CD8-positive, alpha-beta memory T cell (primary cell): ENCODE data around the gene SANBR. TPM values are rescaled to one million over a fixed set of nuclear protein-coding genes. Genes with fewer than 3 reads are reported as not detected.

Source experiments
- CTCF ChIA-PET: fragments of 350-600 bp; sonication (Branson Sonifier 250); formaldehyde crosslinking; loops from one replicate; lab custom pipeline; 2021; ENCODE audit warnings: antibody characterized with exemption; lab: Charles Lee
- POLR2A ChIA-PET: fragments of 350-600 bp; sonication (Branson Sonifier 250); formaldehyde crosslinking; loops from one replicate; lab custom pipeline; 2021; ENCODE audit warnings: antibody characterized with exemption; lab: Charles Lee
- DNase-seq, 5 donors: peaks; one replicate each; pipeline versions ENCODE4 v3.0.0 to v3.0.0-alpha.2; 2020 to 2022; ENCODE audit warnings: mixed read lengths in 1 of 5
- H3K27ac ChIP-seq: one replicate; pipeline ENCODE4 v1.7.0; 2013; ENCODE audit warnings: low read depth, mild to moderate bottlenecking, low read length, moderate library complexity
- H3K27me3 ChIP-seq: 2 replicates; pipeline ENCODE4 v1.7.0; 2013; ENCODE audit warnings: low read length, mild to moderate bottlenecking; ENCODE audit not compliant: insufficient read depth, poor library complexity, severe bottlenecking
- H3K36me3 ChIP-seq: 2 replicates; pipeline ENCODE4 v1.7.0; 2013; ENCODE audit warnings: mild to moderate bottlenecking, low read length, moderate library complexity; ENCODE audit not compliant: insufficient read depth
- H3K4me1 ChIP-seq: 2 replicates; pipeline ENCODE4 v1.7.0; 2013; ENCODE audit warnings: mild to moderate bottlenecking, low read length, moderate library complexity; ENCODE audit not compliant: insufficient read depth
- H3K4me3 ChIP-seq: 2 replicates; pipeline ENCODE4 v1.7.0; 2013; ENCODE audit warnings: mild to moderate bottlenecking, low read length
- H3K9me3 ChIP-seq: 2 replicates; pipeline ENCODE4 v1.7.0; 2013; ENCODE audit warnings: mild to moderate bottlenecking, low read length
- H3K27ac Mint-ChIP-seq, 8 donors: one replicate each; pipeline ENCODE4 v1.8.0; 2020 to 2021; ENCODE audit warnings: mixed read lengths in 8 of 8, mild to moderate bottlenecking in 6 of 8, inconsistent platforms in 3 of 8, moderate library complexity in 3 of 8
- H3K27me3 Mint-ChIP-seq, 2 donors: one replicate each; pipeline ENCODE4 v1.8.0; 2020 to 2021; ENCODE audit warnings: mixed read lengths in 2 of 2, mild to moderate bottlenecking in 1 of 2, moderate library complexity in 1 of 2
- H3K36me3 Mint-ChIP-seq, 3 donors: one replicate each; pipeline ENCODE4 v1.8.0; 2020 to 2021; ENCODE audit warnings: mixed read lengths in 3 of 3, inconsistent platforms in 1 of 3, mild to moderate bottlenecking in 1 of 3
- H3K4me1 Mint-ChIP-seq, 3 donors: one replicate each; pipeline ENCODE4 v1.8.0; 2020 to 2021; ENCODE audit warnings: mixed read lengths in 3 of 3, inconsistent platforms in 1 of 3, mild to moderate bottlenecking in 1 of 3
- H3K4me3 Mint-ChIP-seq, 7 donors: one replicate each; pipeline ENCODE4 v1.8.0; 2020 to 2021; ENCODE audit warnings: mixed read lengths in 7 of 7, mild to moderate bottlenecking in 6 of 7, moderate library complexity in 4 of 7, inconsistent platforms in 2 of 7
- H3K9me3 Mint-ChIP-seq, 5 donors: one replicate each; pipeline ENCODE4 v1.8.0; 2020 to 2022; ENCODE audit warnings: mixed read lengths in 5 of 5, mild to moderate bottlenecking in 3 of 5, moderate library complexity in 2 of 5, inconsistent platforms in 1 of 5
- polyA plus RNA-seq: library from polyadenylated mRNA; unstranded; fragments of 300-500 nt; fragmentation: Illumina TruSeq; gene quantifications from one replicate; pipeline ENCODE4 v1.2.3, GENCODE V29; 2021
- total RNA-seq, 2 experiments: library from RNA; stranded (reverse); gene quantifications; one replicate each; pipeline ENCODE4 v1.2.3, GENCODE V29; 2021

Gene SANBR
- total and polyA plus RNA-seq, 3 experiments from 2014 or later: 1.1 to 3.7 (median 3.7) TPM

DNA sequence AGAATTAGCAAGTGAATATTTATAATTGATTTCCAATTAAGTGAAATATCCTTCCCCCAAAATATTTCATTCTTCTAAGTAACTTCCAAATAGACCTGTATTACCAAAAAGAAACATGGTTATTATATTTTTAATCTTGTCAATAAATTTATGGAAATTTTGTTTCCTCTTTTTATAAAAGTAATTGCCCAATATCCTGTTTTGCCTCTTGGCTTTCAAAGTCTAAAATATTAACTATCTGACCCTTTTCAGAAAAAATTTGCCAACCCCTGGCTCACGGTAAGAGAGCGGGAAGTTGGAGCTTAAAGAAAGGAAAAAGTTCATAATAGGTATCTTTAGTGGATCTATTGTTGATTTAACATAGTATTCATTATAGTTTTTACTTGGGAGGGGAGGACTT is 20.4 kb upstream of the SANBR start:
- no peak for DNase-seq
- H3K4me3 Mint-ChIP-seq: no peak overlapping the region
- H3K4me1 ChIP-seq: peaks cover 10% of the 10 kb centered on the region
- no peaks in the 10 kb centered on the region for H3K27me3 Mint-ChIP-seq
- no peak overlapping the region for H3K4me3 ChIP-seq
- ChIA-PET CTCF (no interaction called here), POLR2A (no interaction called here)
- H3K4me1 Mint-ChIP-seq: peaks cover 32 to 57% (median 43%) of the 10 kb centered on the region in 3 donors
- H3K9me3 ChIP-seq: no peaks in the 10 kb centered on the region
- peaks cover 0 to 3% (median 0%) of the 10 kb centered on the region in 5 donors for H3K9me3 Mint-ChIP-seq
- peaks cover 11% of the 10 kb centered on the region for H3K36me3 ChIP-seq
- H3K27ac Mint-ChIP-seq: peak overlapping the region in 2 of 8 donors; percentile 42 to 66
- H3K36me3 Mint-ChIP-seq: peaks cover 7 to 53% (median 8%) of the 10 kb centered on the region in 3 donors
- no peak overlapping the region for H3K27ac ChIP-seq
- H3K27me3 ChIP-seq: no peaks in the 10 kb centered on the region

GRCh38 chr2:61045999-61046398 is 19.7 kb upstream of the SANBR start:
- no peaks in the 10 kb centered on the region for H3K27me3 Mint-ChIP-seq
- H3K36me3 ChIP-seq: peaks cover 11% of the 10 kb centered on the region
- DNase-seq: no peak

DNA sequence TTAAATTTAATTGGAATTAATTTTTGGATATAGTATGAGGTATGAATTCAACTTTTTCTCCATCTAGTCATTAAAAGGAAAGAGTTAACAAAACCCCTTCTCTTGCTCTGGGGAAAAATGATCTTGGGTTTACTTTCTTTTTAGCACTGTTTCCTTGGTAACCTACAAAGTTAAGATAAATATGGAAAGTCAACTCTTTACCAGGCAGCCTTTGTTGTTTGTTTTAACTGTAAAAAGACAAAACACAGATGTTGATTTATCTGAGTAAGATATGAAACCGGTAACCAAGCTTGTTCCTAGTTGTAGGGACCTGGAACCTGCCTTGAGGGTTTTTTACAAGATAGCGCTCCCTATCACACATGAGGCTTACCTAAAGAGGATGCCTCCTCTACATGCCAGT is 10.1 kb upstream of the SANBR start:
- Histone ChIP-seq H3K4me3 (no peak overlapping the region), H3K36me3 (no peaks in the 10 kb centered on the region), H3K27ac (no peak overlapping the region), H3K4me1 (no peaks in the 10 kb centered on the region), H3K27me3 (no peaks in the 10 kb centered on the region), H3K9me3 (no peaks in the 10 kb centered on the region)
- POLR2A ChIA-PET: no interaction called here
- H3K27ac Mint-ChIP-seq: peak overlapping the region in 1 of 8 donors; percentile 66
- H3K9me3 Mint-ChIP-seq: no peaks in the 10 kb centered on the region
- H3K4me1 Mint-ChIP-seq: peaks cover 0 to 7% (median 5%) of the 10 kb centered on the region in 3 donors
- CTCF ChIA-PET: no interaction called here
- H3K27me3 Mint-ChIP-seq: no peaks in the 10 kb centered on the region
- H3K36me3 Mint-ChIP-seq: peaks cover 4 to 29% (median 6%) of the 10 kb centered on the region in 3 donors
- DNase-seq: no peak
- no peak overlapping the region for H3K4me3 Mint-ChIP-seq

More at GRCh38 chr2:61045999-61046398, 19.7 kb upstream of the SANBR start:
- Mint-ChIP-seq H3K36me3 (peaks cover 7 to 57% (median 8%) of the 10 kb centered on the region in 3 donors), H3K4me1 (peaks cover 27 to 49% (median 37%) of the 10 kb centered on the region in 3 donors), H3K27ac (peak overlapping the region in 2 of 8 donors; percentile 0 to 41), H3K9me3 (peaks cover 0 to 3% (median 0%) of the 10 kb centered on the region in 5 donors), H3K4me3 (no peak overlapping the region)
- no peaks in the 10 kb centered on the region for H3K27me3 ChIP-seq
- CTCF ChIA-PET: no interaction called here
- H3K9me3 ChIP-seq: no peaks in the 10 kb centered on the region
- peaks cover 10% of the 10 kb centered on the region for H3K4me1 ChIP-seq
- POLR2A ChIA-PET: no interaction called here
- H3K4me3 ChIP-seq: no peak overlapping the region
- H3K27ac ChIP-seq: no peak overlapping the region

- Histone ChIP-seq H3K27ac (no peak overlapping the region), H3K4me3 (no peak overlapping the region), H3K36me3 (no peaks in the 10 kb centered on the region), H3K9me3 (no peaks in the 10 kb centered on the region), H3K27me3 (no peaks in the 10 kb centered on the region), H3K4me1 (no peaks in the 10 kb centered on the region)
- CTCF ChIA-PET: no interaction called here
- POLR2A ChIA-PET: no interaction called here
- H3K36me3 Mint-ChIP-seq: peaks cover 2 to 23% (median 6%) of the 10 kb centered on the region in 3 donors
- no peak overlapping the region for H3K4me3 Mint-ChIP-seq
- peaks cover 0 to 7% (median 5%) of the 10 kb centered on the region in 3 donors for H3K4me1 Mint-ChIP-seq
- no peaks in the 10 kb centered on the region for H3K27me3 Mint-ChIP-seq
- peak overlapping the region in 2 of 8 donors; percentile 64 to 72 for H3K27ac Mint-ChIP-seq
- no peak for DNase-seq
- no peaks in the 10 kb centered on the region for H3K9me3 Mint-ChIP-seq
These were observed 8.1 kb upstream of the SANBR start for GRCh38 chr2:61057562-61057961.

DNA sequence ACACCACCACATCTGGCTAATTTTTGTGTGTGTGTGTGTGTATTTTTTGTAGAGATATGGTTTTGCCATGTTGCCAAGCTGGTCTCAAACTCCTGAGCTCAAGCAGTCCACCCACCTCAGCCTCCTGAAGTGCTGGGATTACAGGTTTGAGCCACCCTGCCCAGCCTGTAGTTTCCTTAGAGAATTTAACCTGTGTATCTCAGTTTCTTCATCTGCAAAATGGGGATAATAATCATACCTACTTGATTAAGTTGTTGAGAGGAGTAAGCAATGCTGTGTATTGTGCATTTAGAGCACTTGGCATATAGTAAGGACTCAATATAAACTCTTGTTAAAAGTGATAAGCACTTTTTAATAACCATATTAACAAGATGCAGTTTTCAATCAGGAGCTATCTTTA is 6.3 kb upstream of the SANBR start:
- ChIA-PET CTCF (no interaction called here), POLR2A (no interaction called here)
- H3K9me3 ChIP-seq: no peaks in the 10 kb centered on the region
- no peaks in the 10 kb centered on the region for H3K4me1 ChIP-seq
- no peaks in the 10 kb centered on the region for H3K9me3 Mint-ChIP-seq
- H3K27ac Mint-ChIP-seq: no peak overlapping the region
- DNase-seq: no peak
- H3K27me3 ChIP-seq: no peaks in the 10 kb centered on the region
- no peaks in the 10 kb centered on the region for H3K36me3 ChIP-seq
- no peak overlapping the region for H3K27ac ChIP-seq
- H3K4me3 ChIP-seq: no peak overlapping the region
- no peak overlapping the region for H3K4me3 Mint-ChIP-seq
- H3K4me1 Mint-ChIP-seq: peaks cover 0 to 7% (median 5%) of the 10 kb centered on the region in 3 donors
- H3K27me3 Mint-ChIP-seq: no peaks in the 10 kb centered on the region
- peaks cover 2 to 17% (median 6%) of the 10 kb centered on the region in 3 donors for H3K36me3 Mint-ChIP-seq

- no peaks in the 10 kb centered on the region for H3K9me3 ChIP-seq
- DNase-seq: no peak
- ChIA-PET POLR2A (no interaction called here), CTCF (no interaction called here)
- H3K9me3 Mint-ChIP-seq: no peaks in the 10 kb centered on the region
- H3K36me3 Mint-ChIP-seq: peaks cover 4 to 18% (median 14%) of the 10 kb centered on the region in 3 donors
- no peaks in the 10 kb centered on the region for H3K27me3 Mint-ChIP-seq
- no peaks in the 10 kb centered on the region for H3K36me3 ChIP-seq
- H3K4me3 ChIP-seq: no peak overlapping the region
- no peaks in the 10 kb centered on the region for H3K27me3 ChIP-seq
- H3K4me1 Mint-ChIP-seq: no peaks in the 10 kb centered on the region
- no peaks in the 10 kb centered on the region for H3K4me1 ChIP-seq
- H3K27ac ChIP-seq: no peak overlapping the region
- H3K4me3 Mint-ChIP-seq: no peak overlapping the region
- H3K27ac Mint-ChIP-seq: peak overlapping the region in 1 of 8 donors; percentile 19
These were observed 8.4 kb downstream of the SANBR start for GRCh38 chr2:61074100-61074499.

GRCh38 chr2:61085883-61086282 is 20.2 kb downstream of the SANBR start:
- Mint-ChIP-seq H3K27ac (no peak overlapping the region), H3K36me3 (peaks cover 0 to 3% (median 2%) of the 10 kb centered on the region in 3 donors), H3K27me3 (no peaks in the 10 kb centered on the region), H3K4me3 (no peak overlapping the region), H3K4me1 (no peaks in the 10 kb centered on the region), H3K9me3 (no peaks in the 10 kb centered on the region)
- Histone ChIP-seq H3K9me3 (no peaks in the 10 kb centered on the region), H3K4me3 (no peak overlapping the region), H3K36me3 (no peaks in the 10 kb centered on the region), H3K27me3 (no peaks in the 10 kb centered on the region), H3K4me1 (no peaks in the 10 kb centered on the region), H3K27ac (no peak overlapping the region)
- DNase-seq: no peak
- POLR2A ChIA-PET: no interaction called here
- CTCF ChIA-PET: no interaction called here

DNA sequence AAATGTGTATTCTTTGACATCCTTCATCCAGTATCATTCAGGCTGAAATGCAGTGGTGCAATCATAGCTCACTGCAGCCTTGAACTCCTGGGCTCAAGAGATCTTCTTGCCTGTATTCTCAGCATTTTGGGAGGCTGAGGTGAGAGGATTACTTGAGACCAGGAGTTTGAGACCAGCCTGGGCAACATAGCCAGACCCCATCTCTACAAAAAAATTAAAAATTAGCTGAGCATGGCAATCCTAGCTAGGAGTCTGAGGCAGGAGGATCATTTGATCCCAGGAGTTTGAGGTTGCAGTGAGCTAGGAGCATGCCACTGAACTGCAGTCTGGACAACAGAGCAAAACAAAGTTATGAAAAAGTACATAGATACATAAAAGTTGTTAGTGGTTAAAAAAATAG is 24.1 kb downstream of the SANBR start:
- Histone ChIP-seq H3K27me3 (no peaks in the 10 kb centered on the region), H3K9me3 (no peaks in the 10 kb centered on the region), H3K36me3 (no peaks in the 10 kb centered on the region), H3K27ac (no peak overlapping the region), H3K4me3 (no peak overlapping the region), H3K4me1 (no peaks in the 10 kb centered on the region)
- Mint-ChIP-seq H3K27ac (no peak overlapping the region), H3K4me3 (no peak overlapping the region), H3K4me1 (no peaks in the 10 kb centered on the region), H3K27me3 (no peaks in the 10 kb centered on the region), H3K36me3 (peaks cover 0 to 4% (median under 1%) of the 10 kb centered on the region in 3 donors), H3K9me3 (no peaks in the 10 kb centered on the region)
- no peak for DNase-seq
- ChIA-PET POLR2A (no interaction called here), CTCF (no interaction called here)
